Measurements from ENCODE around the gene LRSAM1.

The LRSAM1 gene

GRCh38 chr9:127500862-127501261 is 49.6 kb downstream of the LRSAM1 start:
- DNase-seq, result no peak

- no peak for DNase-seq
Observed at GRCh38 chr9:127501821-127502343, 50.6 kb downstream of the LRSAM1 start.

DNA sequence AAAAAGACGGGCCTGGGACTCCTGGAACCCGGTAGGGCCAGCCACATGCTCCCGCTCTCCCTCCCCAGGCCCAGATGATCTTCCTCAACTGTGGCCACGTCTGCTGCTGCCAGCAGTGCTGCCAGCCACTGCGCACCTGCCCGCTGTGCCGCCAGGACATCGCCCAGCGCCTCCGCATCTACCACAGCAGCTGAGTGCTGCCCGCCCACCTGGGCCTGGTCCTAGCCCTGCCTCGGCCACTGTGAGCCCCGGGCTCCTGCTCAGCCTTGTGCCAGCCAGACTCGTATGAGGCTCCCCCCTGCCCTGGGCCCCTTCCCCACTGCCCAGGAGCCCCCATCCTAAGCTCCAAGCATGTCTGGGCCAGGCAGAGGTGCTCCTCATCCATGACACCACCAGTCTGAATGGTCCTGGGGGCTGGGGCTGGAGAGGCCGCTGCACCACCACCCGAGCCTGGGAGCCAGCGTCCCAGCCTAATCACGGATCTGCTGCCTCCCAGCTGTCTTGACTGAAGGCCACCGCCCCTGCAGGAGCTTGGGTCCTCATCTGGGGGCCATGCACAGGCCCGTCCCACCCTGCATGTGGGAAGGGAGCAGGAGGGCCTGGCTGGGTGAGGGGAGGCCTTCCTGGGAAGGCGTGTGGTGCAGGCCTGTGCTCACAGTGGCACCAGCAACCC is 51.5 kb downstream of the LRSAM1 start:
- DNase-seq, result no peak

GRCh38 chr9:127503379-127503921 is 52.1 kb downstream of the LRSAM1 start:
- no peak for DNase-seq

DNA sequence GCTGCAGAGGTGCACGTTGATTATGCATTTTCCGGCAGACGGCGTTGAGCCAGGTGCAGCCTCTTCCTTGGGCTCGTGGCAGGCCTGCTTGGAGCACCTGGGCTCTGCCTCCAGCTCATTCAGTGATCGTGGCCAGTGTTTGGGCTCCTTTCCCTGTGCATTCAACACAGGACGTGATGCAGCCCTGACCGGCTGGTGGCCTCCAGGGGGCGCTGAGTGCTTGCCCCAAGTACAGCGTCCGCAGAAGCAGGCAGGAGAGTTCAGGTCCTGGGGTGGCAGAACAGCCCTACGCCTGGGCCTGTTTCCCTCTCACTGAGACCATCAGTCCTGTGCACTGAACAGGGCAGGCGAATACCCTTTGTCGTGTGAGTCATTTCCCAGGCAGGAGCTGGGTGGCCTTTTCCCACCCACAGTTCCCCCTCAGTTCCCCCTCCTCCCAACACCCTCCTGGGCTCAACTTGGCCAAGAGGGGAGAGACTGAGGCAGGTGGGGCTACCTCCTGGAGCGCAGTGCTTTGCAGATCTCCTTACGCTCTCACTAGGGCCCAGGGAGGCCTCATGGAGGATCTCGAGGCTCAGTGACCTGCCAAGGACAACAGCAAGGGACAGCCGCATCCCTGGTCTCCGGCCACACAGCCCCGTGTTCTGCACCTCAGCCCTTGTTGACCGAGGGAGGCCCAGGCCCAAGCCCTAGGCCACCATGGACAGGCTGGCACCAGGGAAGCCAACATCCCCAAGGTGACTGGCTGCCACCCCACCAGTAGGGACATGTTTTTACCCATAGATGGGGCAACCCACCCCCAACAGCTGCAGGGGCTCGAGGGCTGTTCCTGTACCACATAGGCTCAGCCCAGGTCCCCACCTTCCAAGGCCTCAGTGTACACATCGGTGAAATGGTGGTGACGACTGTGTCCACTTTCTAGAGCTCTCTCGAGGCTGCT is 52.9 kb downstream of the LRSAM1 start:
- DNase-seq, result peak; percentile 46

GRCh38 chr9:127504887-127505251 is 53.6 kb downstream of the LRSAM1 start:
- no peak for DNase-seq

- no peak for DNase-seq
Observed at GRCh38 chr9:127505396-127506116, 54.2 kb downstream of the LRSAM1 start.

DNA sequence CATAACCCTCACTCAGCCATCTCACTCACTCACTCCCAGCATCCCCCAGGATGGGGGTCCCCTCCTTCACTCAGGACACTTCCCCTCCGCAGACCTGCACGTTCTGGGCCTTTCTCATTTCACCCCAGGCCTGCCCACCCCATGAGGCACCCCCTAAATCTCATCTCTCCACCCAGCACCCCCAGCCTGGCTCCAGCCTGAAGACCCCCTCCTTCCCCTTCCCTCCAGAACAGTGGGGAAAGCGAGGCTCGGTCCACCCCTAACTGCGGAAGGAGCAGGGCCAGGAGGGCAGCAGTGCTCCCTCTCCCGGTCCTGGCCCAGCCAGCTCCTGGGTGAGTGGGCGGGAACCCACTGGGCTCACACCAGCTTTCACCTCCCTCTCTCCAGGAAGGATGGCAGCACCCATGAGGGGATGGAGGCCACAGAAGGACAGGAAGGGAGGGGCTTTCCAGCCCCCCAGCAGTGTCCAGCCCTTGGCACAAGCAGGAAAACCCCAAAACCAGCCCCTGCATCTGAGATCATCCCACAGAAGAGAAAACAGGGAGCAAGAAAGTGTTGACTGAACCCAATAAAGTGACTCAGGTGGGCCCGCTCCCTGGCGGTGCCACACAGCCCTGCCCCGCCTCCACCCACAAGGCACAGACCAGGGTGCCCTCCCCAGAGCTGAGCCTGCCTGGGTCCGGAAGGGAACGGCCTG is 55.0 kb downstream of the LRSAM1 start:
- DNase-seq, result no peak

DNA sequence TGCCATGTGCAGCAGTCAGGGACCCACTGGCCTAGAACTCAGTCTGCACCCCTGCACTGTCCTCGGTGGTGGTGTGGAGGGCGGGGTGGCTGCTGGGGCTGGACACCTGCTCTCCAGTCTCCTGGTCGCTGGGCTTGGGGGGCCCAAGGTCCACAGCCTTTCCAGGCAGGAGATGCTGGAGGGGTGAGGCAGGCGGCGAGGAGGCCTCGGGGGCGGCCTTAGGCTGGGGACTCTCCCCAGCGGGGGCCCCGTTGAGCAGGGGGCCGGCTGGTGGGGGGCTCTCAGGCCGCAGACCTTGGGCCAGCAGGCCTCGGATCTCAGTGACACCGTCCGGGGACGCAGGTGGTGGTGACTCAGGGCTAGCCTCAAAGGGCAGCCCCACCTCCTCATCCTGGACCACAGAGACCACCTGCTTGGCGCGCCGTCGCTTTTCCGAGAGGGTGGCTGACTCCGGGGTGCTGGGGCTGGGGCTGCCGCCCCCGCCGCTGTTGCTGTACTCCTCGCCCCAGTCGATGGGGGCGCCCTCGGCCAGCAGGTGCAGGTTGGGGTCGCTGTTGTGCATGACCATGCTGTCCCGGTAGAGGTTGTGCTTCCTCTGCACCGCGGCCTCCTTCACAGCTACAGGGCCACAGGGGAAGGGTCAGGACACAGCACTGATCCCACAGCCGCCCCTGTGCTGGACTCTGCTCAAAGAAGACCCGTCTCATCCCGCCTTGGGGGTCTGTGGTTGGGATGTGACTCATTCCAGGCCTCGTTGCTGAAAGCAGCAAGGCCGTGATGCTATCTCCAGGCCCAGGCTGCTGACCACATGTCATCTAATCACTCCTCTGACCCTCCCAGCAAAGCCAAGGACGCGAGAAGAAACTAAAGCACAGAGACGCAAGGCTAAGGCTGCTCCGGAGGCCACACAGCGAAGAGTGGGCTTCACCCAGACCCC is 55.8 kb downstream of the LRSAM1 start:
- no peak for DNase-seq

- no peak for DNase-seq
Observed at GRCh38 chr9:127507751-127508648, 56.7 kb downstream of the LRSAM1 start.

DNA sequence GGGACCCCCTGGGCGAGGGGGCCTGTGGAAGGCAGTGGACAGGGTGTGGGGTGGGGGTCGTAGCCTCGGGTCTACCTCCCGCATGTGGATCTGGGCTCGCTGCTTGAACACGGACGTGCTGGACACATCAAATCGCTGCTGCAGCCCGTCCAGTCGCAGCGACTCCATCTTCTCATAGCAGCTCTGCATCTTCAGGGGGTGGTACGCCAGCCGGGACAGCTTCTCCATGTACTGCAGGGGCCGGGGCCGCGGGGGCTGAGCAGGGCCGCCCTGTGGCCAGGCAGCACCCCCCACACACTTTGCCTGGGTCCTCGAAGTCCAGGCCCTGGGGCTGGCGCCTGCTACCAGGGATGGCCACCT is 57.6 kb downstream of the LRSAM1 start:
- DNase-seq, result no peak

DNA sequence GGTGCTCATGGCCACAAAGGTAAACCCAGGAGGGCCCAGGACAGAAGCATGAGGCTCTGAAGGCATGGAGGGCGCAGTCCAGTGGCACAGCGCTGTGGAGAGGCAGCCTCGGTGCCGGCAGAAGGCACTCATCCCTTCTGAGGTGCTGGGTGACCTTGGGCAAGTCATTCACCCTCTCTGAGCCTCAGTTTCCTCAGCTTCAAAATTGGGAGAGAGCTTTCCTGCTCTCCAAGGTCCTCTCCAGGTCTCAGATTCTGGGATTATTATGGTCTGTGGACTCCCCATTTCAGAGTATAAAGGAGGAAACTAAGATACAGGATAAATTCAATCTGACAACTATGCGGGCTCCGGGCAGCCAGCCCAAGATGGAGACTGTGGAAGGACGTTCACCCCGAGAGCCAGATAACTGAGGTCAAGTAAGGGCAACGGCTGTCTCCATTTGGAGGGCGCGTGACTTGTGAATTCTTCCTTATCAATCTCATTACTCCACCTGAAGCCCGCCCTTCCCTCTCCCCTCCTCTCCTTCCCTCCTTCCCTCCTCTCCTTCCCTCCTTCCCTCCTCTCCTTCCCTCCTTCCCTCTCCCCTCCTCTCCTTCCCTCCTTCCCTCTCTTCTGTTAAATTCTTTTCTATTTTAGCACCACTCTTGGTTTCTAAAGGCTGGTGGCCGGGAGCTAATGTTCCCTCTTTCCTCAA is 58.1 kb downstream of the LRSAM1 start:
- DNase-seq, result no peak

GRCh38 chr9:127509955-127510299 is 58.6 kb downstream of the LRSAM1 start:
- no peak for DNase-seq

DNA sequence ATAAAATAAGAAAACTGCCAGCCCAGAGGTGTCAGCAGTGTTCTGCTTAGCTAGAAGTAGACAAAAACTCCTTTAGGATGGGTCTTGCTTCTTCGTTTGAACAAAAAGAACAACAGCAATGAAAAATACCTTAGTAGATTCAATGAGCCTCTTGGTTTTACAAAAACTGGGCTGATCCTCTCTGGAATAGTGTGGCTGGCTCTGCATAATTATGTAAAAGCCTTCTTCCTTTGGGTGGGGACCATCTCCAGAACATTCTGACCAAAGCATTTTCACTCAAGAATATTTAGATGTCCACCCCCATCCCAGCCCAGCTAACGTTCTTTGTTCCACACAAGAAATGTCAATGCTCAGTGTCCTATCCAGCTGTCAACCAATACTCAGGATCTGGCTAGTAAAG is 63.2 kb downstream of the LRSAM1 start:
- no peak for DNase-seq

DNA sequence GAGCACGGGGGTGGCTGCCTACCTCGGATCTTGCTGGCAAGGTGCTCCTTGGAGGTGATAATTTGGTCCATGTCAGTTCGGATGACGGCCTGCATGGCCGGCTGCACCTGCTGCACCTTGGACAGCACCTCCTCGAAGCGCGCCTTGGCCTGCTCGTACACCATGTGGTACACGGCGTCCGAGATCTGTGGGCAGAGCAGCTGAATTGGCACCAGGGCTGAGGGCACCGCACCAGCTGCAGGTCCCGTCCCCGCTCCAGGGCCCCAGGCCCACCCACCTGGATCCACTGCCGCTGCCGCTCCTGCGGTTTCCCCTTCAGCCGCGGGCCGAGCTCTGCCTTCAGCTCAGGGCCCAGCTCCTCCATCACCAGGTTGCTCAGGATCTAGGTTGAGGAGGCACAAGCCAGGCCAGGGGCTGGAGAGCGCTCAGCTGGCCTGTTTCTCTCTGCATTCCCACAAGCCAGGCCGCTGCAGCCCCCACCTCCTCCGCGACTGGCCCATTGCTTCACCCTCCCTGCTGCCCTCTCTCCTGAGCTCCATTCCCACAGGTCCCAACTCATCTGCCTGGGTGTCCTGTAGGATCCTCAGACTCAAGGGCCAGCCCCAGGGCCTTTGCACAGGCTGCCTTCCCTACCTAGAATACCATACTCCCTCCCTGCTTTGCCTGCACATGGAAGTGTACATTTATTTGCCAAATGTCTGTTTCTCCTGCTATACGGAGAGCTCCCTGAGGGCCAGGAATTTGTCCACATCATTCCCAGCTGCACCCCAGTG is 65.7 kb downstream of the LRSAM1 start:
- DNase-seq, result no peak

DNA sequence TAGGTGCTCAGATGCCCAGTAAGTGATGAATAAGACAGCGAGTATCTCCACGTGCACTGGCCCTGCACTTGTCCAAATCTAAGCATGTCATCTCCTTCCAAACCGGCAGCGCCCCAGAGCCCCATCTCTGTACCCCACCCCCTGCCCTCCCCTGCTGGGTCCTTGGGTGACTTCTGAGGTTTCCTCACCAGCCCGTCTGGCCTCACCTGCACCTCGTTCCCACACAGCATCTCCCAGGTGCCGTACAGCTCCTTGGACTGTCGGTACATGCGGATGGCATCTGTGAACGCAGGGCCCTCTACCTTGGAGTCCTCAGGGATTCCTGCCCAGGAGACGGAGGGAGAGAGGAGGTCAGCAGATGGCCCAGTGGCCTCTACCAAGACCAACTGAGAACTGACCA is 66.3 kb downstream of the LRSAM1 start:
- no peak for DNase-seq

GRCh38 chr9:127518091-127518856 is 67.0 kb downstream of the LRSAM1 start:
- no peak for DNase-seq
